IPS DF 4.7 (cell line): ENCODE results near the gene HMCN1.

ENCODE experiments used
- DNase-seq: peaks from one replicate; pipeline ENCODE4 v3.0.0-alpha.2; 2013; ENCODE audit warnings: low spot score; ENCODE audit errors: extremely low read depth

The HMCN1 gene

DNA sequence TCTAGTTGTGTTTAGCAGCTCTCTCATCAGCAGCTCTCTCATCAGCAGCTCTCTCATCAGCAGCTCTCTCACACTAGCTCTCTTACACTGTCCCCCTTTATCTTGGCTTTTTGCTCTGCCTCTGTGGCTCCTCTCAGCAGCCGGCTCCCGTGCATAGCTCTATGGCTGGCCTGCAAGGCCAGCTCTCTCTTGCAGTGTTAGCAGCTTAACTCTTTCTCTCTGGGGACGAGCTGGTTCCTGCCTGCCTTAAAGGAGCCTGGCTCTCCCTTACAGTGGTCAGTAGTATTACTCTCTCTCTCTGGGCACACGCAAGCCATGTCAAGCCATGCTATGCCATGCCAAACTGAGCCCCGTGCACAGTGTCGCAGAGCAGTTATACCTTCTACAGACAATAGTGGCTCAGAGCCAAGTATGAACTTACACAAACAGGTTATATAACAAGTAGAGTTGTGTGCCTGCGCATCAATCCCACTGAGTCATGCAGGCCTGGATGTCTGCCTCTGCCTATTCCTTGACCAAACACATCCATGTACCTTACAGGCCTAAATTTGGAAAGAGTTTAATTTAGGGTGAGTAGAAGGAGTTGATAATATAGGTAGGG, 345.0 kb downstream of the HMCN1 start:
- no peak for DNase-seq

DNA sequence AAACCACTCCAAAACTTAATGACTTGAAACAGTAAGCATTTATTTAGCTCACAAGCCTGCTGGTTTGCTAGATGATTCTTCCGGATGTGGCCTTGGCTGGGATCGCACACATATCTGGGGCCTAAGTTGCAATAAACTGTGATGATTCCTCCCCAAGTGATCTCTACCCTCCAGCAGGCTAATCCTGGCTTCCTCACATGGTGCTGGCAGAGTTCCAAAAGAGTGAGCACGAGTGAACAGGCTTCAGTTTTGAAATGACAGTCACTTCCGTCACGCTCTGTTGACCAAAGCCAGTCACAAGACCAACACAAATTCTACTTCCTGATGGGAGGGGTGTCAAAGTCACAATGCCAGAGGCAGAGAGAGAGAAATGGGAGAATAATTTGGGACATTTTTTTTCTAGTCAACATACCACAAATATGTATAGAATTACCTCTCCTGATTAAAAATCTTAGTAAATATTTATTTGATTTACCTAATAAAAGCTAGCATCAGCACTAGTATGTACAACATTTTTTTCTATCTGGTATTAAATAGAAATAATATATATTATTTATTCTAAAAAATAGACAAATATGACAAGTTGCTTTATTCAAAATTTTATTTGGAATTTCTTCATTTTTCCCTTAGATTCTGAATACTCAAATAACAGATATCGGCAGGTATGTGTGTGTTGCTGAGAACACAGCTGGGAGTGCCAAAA, 348.2 kb downstream of the HMCN1 start:
- DNase-seq, result no peak

DNA sequence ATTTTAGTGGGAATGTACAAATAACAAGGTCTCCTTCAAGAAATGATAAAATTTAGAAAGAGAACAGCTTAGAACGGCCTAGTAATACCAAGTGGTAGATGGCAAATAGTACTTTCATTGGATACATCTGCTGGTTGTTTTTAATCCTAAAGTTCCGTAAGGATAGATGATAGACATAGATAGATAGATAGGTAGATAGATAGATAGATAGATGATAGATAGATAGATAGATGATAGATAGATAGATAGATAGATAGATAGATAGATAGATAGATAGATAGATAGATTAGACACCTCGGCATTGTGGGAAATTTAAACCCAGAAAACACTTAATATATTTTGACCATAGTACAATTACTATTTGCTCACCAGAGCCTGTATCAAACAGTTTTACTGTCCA, 352.4 kb downstream of the HMCN1 start:
- DNase-seq, result no peak

DNA sequence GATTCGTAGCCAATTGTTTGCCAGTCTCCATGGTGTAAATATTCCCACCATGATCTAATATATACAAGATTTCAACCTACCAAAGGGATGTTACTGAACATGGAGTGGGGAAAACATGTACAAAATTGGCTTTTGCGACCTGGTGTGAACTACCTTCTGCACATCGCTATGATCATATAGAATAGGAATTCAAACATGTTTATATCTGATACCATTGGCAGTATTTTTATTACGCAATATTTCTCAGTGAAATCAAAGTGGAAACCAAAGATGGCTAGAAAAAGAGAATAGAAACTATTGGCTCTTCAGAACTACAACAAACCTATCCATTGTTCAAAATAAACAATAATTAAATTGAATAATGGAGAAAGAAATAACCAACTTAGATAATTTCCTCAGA, 355.7 kb downstream of the HMCN1 start:
- DNase-seq, result no peak

DNA sequence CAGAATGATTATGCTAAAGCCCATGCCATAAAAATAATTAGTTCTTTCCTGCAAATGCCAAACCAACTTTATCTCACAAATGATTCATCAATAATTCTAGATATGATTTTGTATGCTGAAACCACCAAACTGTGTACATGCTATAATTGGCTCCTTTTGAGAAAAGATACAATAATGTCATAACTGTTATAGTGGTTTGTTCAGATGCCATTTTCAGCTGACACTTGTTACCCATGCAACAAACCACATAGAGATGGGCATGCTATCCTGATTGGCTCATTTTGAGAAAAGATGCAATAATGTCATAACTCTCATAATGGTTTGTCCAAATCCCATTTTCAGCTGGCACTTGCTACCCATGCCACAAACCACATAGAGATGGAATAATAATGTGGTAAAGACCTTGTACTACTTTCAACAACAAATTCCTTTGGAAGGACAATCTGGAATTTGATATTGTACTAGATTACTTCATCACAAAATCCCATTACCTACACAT, 357.1 kb downstream of the HMCN1 start:
- DNase-seq, result no peak

DNA sequence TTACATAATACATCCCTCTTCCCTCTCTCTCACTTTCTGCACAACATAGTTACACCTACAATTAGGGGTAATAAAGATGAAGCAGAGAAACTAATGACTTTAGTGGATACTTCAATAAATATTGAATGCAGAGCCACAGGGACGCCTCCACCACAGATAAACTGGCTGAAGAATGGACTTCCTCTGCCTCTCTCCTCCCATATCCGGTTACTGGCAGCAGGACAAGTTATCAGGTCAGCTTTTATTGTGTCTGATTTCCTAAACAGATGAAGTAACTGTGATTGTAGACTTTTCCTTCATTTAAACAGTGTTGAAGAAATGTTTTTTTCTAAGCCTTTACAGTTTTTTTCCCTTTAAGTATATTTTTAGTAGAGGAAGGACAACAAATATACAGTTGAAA, 359.2 kb downstream of the HMCN1 start:
- no peak for DNase-seq

DNA sequence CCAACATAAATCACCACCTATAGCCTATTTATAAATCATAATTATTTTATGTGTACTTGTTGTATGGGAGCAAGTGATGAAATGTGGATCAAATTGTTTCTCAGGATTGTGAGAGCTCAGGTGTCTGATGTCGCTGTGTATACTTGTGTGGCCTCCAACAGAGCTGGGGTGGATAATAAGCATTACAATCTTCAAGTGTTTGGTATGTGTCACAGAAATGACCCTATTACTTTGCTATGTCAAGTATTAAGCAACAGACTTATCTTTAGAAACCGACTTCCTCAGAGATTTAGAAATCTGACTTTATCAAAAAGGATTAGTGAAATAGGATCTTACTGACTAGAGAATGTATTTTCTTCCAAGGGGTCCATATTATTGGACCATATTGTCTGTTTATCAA, 360.0 kb downstream of the HMCN1 start:
- DNase-seq, result no peak

DNA sequence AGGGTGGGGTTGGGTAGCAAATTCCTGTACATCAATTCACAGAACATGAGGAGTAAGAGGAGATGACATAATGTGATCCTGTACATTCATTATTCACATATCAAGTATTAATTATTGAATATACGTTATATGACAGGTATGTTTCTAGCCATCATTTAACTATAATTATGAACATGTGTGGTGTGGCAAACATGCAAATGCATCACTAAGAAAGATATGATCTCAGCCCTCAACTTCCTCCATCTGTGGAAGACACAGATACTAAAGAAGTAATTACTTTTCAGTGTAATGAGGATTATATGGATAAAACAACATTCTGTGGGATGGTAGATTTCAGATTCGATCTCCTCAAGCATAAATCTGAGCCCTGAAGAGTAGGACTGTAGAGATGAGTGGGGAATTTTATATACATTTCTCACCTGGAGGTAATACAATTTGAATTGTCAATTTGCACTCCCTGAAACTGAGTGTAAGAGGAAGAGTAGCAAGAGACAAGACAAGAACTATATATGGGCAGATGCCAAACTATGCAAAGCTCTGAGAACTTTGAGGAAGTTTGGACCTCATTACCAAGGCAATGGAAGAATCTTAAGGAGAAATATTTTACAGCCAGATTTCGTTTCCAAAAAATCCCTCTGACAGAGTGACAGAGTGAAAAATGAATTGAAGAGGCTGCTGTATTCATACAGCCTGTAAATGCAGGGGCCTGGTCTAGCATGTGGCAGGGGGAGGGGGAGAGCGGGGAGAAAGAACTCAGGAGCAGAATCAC, 365.3 kb downstream of the HMCN1 start:
- no peak for DNase-seq

DNA sequence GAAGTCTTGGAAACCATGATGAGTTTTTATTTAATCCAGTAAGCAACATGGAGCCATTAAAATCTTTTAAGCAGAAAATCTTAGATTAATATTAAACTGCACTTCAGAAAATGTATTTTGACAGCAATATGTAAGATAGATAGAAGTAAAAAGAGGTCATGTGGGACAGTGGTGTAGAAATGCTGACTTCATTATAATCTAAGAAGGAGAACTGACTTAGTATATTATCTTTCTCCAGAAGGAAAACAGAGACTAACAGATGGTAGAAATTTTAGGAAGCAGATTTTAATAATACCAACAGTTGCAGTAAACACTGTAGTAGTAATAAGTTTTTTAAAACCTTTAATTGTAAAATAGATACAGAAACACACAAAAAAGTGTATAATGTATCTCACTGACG, 367.9 kb downstream of the HMCN1 start:
- no peak for DNase-seq

DNA sequence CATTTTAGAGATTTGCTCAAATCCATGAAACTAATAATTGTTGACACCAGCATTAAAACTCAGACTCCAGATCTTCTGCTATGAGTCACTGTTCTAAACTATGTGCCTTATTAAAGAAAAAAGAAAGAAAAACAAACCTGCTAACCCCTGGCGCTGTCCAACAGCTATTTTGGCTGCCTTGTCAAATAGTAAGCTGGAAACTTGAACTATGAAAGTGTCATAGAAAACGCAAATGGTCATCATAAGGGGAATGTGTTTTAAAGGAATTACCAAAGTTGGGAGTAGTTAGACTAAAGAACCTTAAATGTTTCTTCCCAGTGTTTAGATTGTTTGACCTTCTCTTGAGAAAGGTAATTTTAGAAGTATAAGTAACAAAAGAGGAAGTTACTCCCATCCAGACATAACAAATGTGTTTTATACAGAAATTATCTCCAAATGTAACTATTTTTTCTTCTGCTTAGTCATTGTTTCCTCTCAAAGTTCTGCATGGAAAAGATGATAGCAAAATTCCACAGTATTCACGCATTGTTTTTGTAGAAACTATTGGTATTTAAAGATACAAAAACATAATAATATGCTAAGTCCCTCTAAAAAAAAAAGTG, 368.5 kb downstream of the HMCN1 start:
- no peak for DNase-seq

DNA sequence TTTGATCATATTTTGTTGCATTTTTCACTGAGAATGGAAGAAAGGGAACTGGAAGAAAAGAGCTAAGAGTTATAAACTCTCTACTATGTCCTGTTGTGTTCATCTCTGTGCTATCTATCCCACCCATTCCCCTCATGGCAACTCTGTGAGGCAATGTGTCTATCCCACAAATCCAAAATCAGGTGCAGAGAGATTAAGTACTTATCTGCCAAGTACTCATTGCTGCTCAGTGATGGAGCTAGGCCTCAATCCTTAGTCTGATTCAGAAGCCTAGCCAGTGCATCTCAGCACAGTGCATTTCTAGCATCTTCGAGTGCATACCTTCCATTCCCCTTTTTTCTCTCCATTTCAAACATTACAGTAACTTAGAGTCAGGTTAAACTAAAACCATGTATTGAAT, 370.3 kb downstream of the HMCN1 start:
- no peak for DNase-seq

DNA sequence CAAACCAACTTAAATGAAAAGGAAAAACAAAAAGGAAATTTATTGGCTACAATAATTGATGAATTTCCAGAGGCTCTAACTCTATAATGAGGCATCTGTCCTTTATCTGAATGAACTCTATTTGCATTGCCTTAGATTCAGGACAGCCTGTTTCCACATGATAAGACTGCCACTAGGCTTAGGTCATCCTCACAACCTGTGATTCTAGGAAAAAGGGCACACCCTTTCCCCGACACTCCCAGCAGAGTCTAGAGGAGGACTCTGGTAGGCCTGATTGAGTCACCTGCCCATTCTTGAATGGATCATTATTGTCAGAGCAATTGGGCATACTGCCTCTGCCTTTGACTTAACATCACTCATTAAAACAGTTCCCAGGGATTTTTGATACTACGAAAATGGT, 378.1 kb downstream of the HMCN1 start:
- no peak for DNase-seq

DNA sequence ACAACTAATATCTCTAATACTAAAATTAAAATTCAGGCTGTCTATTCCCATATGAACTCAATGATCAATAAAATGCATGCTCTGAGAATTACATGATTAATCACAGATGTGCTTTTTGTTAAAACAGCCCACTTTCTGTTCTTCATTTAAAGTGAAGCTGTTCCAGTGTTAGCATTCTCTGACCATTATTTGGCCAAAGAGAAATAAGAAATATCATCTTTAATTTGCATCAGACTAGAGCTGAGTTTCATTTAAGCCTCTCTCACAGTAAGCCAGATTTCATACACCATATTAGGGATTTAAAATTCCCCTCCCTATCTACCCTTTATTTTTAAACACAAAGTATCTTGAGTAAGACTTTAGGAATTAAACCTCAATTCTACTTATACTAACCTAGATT, 379.3 kb downstream of the HMCN1 start:
- DNase-seq, result no peak

DNA sequence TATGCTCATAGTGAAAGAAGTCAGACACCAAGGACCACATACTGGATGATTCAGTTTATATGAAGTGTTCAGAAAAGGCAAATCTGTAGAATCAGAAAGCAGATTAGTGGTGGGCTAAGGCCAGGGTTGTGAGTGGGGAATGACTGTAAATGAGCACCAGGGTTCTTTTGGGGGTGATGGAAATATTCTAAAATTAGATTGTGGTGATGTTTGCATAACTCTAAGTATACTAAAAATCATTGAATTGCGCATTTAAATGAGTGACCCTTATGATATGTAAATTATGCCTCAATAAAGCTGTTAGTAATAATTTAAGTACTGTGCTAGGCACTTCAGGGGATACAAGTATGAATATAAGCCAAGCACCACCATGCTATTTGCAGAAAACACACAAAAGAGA, 384.5 kb downstream of the HMCN1 start:
- DNase-seq, result no peak

DNA sequence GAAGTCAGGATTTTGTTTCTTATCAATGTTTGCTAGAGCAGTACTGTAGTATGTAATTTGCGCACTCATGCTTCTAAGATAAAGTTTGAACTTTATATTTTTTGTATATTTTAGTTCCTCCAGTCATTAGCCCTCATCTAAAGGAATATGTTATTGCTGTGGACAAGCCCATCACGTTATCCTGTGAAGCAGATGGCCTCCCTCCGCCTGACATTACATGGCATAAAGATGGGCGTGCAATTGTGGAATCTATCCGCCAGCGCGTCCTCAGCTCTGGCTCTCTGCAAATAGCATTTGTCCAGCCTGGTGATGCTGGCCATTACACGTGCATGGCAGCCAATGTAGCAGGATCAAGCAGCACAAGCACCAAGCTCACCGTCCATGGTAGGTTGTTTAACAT, 388.6 kb downstream of the HMCN1 start:
- DNase-seq, result no peak

DNA sequence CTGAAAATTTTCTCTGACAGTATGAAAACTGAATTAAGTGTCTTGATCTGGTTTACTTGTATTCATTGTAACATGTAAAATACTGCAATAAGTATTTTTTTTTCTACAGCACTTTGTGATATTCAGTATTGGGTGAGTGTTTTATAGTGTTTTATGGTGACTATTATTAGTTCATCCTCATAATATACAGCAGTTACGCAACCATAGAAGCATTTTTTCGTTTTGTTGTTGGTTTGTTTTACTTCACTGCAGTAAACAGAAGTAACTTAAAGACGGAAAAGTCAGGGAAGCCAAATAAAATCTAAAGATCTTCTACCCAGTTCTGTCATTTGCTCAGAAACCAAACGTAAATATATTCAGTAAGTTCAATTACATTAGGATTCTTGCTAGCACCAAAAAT, 390.8 kb downstream of the HMCN1 start:
- no peak for DNase-seq

DNA sequence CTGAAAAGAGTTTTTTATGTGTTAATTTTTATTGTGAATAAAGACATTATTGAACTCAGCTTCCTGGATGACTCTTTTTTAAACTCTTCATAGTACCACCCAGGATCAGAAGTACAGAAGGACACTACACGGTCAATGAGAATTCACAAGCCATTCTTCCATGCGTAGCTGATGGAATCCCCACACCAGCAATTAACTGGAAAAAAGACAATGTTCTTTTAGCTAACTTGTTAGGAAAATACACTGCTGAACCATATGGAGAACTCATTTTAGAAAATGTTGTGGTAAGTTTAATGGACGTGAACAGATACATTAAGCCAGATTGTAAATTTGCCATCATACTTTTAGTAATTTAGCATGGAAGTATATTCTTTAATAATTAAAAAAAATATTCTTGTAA, 391.3 kb downstream of the HMCN1 start:
- no peak for DNase-seq

DNA sequence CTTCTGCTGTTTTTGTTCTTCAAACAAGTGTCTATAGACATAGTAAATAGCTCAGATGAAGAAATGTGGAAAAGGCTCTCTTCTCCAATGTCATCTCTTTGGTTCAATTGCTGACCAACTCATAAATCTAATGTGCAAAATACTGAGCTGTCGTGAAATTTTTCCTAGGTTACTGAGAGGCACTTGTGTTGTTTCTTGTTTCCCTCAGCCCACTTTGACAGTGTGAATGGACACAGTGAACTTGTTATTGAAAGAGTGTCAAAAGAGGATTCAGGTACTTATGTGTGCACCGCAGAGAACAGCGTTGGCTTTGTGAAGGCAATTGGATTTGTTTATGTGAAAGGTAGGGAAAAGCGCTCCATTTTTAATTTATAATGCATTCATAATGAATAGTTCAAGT, 395.6 kb downstream of the HMCN1 start:
- DNase-seq, result no peak

DNA sequence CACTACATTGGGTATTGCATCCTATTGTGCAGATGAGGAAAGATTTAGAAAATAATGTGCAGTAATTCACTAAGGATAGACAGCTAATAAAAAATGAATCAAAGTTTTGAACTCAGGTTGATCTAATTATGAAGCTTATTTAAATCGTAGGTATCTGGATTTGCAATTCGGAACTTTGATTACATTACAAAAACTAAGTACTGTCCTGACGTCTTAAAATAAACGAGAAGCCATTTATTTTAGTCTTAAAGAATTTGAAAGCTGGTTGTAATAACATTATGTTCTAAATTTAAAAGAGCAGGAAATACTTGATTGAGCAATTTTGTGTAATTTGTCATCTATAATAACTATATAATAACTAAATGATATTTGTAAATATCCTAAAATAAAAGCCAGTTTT, 404.9 kb downstream of the HMCN1 start:
- DNase-seq, result no peak

DNA sequence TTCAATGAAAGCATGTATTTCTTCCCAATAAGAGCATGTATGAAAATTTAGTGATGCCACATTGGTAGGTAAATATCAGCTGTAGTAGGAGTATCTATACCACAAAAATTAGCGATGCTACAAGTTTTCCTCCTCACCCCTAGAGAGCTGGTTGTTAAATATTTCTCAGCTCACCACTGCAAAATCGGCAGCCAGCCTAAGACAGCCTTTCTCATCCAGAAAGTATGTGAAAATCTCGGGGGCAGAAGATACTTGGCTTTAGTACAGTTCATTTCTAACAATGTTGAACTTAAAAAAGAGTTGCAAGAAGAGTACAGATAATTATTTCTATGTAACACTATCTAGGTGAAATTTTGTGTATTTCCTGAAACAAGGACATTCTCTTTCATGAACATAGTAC, 405.5 kb downstream of the HMCN1 start:
- DNase-seq, result no peak

DNA sequence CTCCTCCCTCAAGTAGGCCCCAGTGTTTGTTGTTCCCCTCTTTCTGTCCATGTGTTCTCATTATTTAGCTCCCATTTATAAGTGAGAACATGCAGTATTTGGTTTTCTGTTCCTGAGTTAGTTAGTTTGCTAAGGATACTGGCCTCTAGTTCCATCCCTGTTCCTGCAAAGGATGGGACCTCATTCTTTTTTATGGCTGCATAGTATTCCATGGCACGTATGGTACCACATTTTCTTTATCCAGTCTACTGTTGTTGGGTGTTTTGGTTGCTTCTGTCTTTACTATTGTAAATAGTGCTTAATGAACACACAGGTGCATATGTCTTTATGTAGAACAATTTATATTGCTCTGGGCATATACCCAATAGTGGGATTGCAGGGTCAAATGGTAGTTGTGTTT, 408.0 kb downstream of the HMCN1 start:
- no peak for DNase-seq

DNA sequence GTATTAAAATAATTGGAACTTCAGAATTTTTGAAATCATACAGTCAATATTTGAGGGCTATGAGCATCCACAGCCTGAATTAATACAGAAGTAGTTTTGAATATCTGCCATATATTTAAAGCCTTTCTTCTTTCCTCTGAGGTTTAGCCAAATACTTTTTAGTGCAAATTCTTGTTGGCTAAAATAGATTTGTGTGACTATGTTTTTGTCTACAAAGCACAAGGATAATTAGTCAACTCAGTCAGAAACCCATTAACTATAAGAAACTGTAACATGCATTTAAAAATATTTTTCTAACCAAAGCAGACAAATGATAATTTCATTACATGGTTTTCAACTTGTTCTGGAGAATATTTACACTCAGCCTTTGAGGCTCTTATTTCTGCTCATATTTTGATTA, 408.7 kb downstream of the HMCN1 start:
- no peak for DNase-seq
